ENCODE data around the gene SMIM35. TPM values are rescaled to one million over a fixed set of nuclear protein-coding genes. Genes with fewer than 3 reads are reported as not detected.

The SMIM35 gene
- total and polyA plus RNA-seq, 2 of the 13 experiments (the other 11 are each of a cell fraction or from before 2014, with no cell fraction given), result not detected

GRCh38 chr11:117970400-117971024 is 116.3 kb downstream of the SMIM35 start:
- TF ChIP-seq NCOR1 (IDR thresholded peaks at IDR 0.05; ENCODE audit: borderline replicate concordance, low read length) (no peak), SIX4 (CRISPR knock-in tag; IDR thresholded peaks at IDR 0.05) (no peak), TCF7 (IDR thresholded peaks at IDR 0.05; ENCODE audit: low read depth) (no peak), TOE1 (CRISPR knock-in tag; IDR thresholded peaks at IDR 0.05) (no peak), PTBP1 (IDR thresholded peaks at IDR 0.05; ENCODE audit: low read depth, low read length, poor library complexity, severe bottlenecking) (no peak), E2F5 (CRISPR knock-in tag; conservative IDR thresholded peaks at IDR 0.05) (no peak), ZNF225 (CRISPR knock-in tag; IDR thresholded peaks at IDR 0.05) (no peak), ARID2 (CRISPR knock-in tag; IDR thresholded peaks at IDR 0.05; ENCODE audit: borderline replicate concordance) (no peak), ZNF430 (CRISPR knock-in tag; IDR thresholded peaks at IDR 0.05) (no peak), ETV6 (CRISPR knock-in tag; conservative IDR thresholded peaks at IDR 0.05) (no peak), SIN3A (IDR thresholded peaks at IDR 0.05; ENCODE audit: borderline replicate concordance, low read depth, low read length) (no peak), ZNF761 (CRISPR knock-in tag; conservative IDR thresholded peaks at IDR 0.05) (no peak), RARG (CRISPR knock-in tag; IDR thresholded peaks at IDR 0.05; ENCODE audit: low read depth) (no peak), ZEB1 (IDR thresholded peaks at IDR 0.05; ENCODE audit: insufficient replicate concordance, low read depth) (no peak), ZNF563 (CRISPR knock-in tag; IDR thresholded peaks at IDR 0.05) (no peak)
- BruUV-seq (replicated peaks), result no TSS peak
- Histone ChIP-seq H2AFZ (ENCODE audit: low read length) (no peak overlapping the region), H3K79me2 (ENCODE audit: insufficient read depth, low read length) (no peaks in the 10 kb centered on the region), H3K9me3 (ENCODE audit: low read length) (no peaks in the 10 kb centered on the region), H3K4me1 (ENCODE audit: insufficient read depth, low read length) (no peaks in the 10 kb centered on the region), H4K20me1 (ENCODE audit: insufficient read depth, low read length) (no peaks in the 10 kb centered on the region), H3K4me2 (ENCODE audit: low read depth, low read length) (no peak overlapping the region), H3K27me3 (ENCODE audit: control insufficient read depth in 1 of 2, insufficient read depth in 2 of 2, low read length in 2 of 2) (peaks cover 0 to 41% of the 10 kb centered on the region in 2 experiments; a peak in 2 of 5 replicates), H3K27ac (ENCODE audit: extremely low read length, insufficient read depth, low read length) (no peak overlapping the region), H3K36me3 (replicated peaks in 1 of 2; ENCODE audit: control insufficient read depth in 1 of 2, insufficient read depth in 2 of 2, low read length in 2 of 2) (no peaks in the 10 kb centered on the region), H3K4me3 (replicated peaks in 1 of 3; ENCODE audit: insufficient read depth in 1 of 3, low read depth in 2 of 3, low read length in 3 of 3) (no peak overlapping the region), H3K9ac (ENCODE audit: insufficient read depth, low read depth, low read length) (no peak overlapping the region)
- intact Hi-C loops (cut with micrococcal nuclease; ENCODE audit: unreplicated experiment) (no loop called here), in situ Hi-C loops (cut with HindIII; ENCODE audit: extremely low pct_ligation_motif_present, low pct_unique_long_range_greater_than_20kb) (no loop called here)
- WGBS (ENCODE audit: low lambda C conversion rate), result 0% methylated on average over 3 of the region's 4 CpGs
- no peak for FAIRE-seq
- POLR2A ChIA-PET, result no interaction called here
- CTCF ChIA-PET (ENCODE audit: low intra/inter-chr PET ratio, low total read pairs), result no interaction called here
- no peak for DNase-seq (ENCODE audit: low spot score)
- ATAC-seq, result no peak
